ENCODE data around the gene REC8.

The REC8 gene

DNA sequence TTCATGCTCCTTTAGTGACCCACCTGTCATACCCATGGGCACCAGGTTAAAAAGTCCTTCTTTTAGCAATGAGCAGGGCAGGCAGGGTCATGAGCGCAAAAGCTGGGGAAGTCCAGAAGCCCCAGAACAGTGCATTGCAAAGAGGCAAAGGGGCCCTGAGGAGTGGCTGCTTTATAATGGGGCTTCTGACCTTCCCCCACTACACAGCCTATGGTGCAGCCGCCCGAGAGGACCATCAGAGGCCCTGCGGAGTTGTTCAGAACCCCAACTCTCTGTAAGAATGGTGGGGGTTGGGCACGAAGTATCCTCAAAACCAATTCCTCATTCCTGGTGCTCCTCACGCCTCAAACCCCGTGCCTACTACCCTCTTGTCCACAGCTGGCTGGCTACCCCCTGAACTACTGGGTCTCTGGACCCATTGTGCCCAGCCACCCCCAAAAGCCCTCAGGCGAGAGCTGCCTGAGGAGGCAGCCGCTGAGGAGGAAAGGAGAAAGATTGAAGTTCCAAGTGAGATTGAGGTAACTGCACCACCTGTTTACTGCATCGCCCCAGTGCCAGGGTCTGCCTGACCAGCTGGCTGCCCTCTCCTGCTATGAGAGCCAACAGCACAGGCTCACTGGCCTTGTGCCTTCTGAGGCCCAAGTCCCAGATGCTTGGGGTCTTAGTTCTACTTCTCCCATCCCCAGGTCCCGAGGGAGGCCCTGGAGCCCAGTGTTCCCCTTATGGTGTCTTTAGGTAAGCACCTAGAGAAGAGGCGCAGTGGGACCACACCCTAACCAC lies 6.7 kb downstream of the REC8 start:
- no peak for DNase-seq
- no peak for TF ChIP-seq GATA1 (IDR thresholded peaks at IDR 0.05; ENCODE audit: low read depth, low read length)
- no peak for TF ChIP-seq POLR2A (IDR thresholded peaks at IDR 0.05; ENCODE audit: low read length)

- no peak for DNase-seq
- TF ChIP-seq POLR2A (IDR thresholded peaks at IDR 0.05; ENCODE audit: low read length) (no peak), GATA1 (IDR thresholded peaks at IDR 0.05; ENCODE audit: low read depth, low read length) (no peak)
Measured at GRCh38 chr14:24179294-24179960, 7.5 kb downstream of the REC8 start.

- TF ChIP-seq GATA1 (IDR thresholded peaks at IDR 0.05; ENCODE audit: low read depth, low read length) (no peak), POLR2A (IDR thresholded peaks at IDR 0.05; ENCODE audit: low read length) (no peak)
- DNase-seq = no peak
Measured at GRCh38 chr14:24179961-24180796, 8.3 kb downstream of the REC8 start.

- TF ChIP-seq POLR2A (IDR thresholded peaks at IDR 0.05; ENCODE audit: low read length) (no peak), GATA1 (IDR thresholded peaks at IDR 0.05; ENCODE audit: low read depth, low read length) (no peak)
- no peak for DNase-seq
Measured at GRCh38 chr14:24181371-24182077, 9.6 kb downstream of the REC8 start.

DNA sequence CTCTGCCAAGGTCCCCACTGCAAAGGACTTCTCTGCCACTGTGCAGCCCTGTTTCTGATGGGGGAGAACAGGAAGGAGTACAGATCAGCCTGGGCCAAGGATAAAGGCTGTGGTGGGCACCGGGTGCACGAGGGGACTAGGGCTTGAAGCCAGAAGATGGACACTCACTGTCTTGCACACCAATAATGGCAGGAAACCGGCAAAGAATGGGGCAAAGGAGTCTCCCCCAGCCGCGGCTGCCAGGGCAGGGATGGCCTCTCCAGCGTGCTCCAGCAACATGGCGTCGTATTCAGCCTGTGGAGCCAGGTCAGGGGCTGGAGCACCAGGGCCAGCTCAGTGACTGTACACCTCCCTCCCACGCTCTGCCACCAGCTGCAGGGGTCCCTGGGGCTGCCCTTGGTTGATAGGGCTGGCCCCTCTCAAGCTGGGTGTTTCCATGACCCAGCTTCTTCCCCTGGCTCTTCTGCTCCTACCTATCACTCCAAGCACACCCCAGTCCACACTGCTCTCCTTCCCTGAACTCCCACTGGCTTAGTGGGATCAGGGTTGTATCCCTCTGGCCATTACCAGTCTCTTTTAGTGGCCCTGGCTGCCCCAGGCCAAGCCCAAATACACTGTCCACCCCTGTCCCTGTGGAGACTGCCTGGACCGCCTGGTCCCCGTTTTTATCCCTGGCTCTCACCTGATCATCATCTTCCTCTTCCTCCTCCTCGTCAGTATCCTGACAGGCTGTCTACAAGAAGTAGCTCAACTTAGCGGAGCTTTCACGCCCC lies 10.4 kb downstream of the REC8 start:
- no peak for TF ChIP-seq POLR2A (IDR thresholded peaks at IDR 0.05; ENCODE audit: low read length)
- TF ChIP-seq GATA1 (IDR thresholded peaks at IDR 0.05; ENCODE audit: low read depth, low read length) = no peak
- no peak for DNase-seq

GRCh38 chr14:24183014-24183481 lies 11.2 kb downstream of the REC8 start:
- no peak for TF ChIP-seq POLR2A (IDR thresholded peaks at IDR 0.05; ENCODE audit: low read length)
- TF ChIP-seq GATA1 (IDR thresholded peaks at IDR 0.05; ENCODE audit: low read depth, low read length) = no peak
- no peak for DNase-seq

DNA sequence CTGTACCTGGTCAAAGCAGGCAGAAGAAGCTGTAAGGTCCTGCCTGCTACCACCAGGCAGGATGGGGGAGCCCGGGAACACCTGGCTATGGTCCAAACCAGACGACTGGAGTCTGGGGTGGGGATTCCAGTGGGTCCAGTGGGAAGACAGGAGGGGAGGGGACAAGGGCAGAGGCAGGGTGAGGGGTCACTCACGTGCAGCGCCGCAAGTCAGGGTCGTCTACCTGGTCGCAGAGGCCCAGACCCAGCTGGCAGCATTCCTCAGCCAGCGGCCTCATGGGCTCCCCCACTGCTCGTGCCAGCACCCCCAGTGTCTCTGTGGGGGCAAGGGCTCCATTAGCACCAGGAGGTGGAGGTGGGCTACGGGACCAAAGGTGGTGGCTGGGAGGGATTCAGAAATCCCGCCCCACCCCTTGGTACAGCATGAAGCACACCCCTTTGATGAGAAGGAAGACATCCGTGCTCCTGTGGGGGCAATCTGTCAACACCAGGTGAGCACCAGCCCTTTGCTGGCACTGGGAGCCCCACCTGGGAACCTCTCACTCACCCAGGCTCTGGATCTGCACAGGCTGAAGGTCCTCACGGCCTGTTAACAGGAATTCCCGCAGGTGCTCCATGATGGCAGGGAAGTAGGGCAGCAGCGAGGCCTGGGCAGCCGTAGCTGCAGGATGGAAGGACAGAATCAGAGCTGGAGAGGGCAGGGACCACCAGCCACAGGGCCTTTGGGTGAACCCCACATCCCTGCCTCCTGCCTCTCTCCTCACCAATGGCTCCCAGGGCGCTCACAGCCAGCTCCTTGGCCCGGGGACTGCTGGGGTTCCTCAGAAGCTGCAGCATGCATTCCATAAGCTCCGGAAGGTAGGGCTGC lies 12.5 kb downstream of the REC8 start:
- no peak for TF ChIP-seq GATA1 (IDR thresholded peaks at IDR 0.05; ENCODE audit: low read depth, low read length)
- no peak for TF ChIP-seq POLR2A (IDR thresholded peaks at IDR 0.05; ENCODE audit: low read length)
- no peak for DNase-seq

DNA sequence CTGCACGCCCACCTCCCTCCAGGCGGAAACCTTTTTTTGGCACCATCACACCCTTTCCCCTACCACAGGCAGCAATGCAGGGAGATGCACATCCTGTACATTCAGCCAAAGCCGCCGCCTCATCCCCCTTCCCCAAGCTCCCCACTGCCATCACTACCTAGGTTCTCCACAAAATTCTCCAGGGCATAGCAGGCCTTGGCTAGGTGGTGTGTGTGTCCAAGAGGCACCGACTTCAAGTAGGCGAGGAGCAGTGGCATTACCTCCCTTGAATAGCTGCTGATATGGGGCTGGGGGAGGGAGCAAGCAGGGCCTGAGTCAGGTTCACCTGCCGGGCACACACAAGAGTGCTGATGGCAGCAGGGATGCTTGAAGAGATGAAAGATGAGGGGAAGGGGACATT lies 13.1 kb downstream of the REC8 start:
- DNase-seq = no peak
- TF ChIP-seq POLR2A (IDR thresholded peaks at IDR 0.05; ENCODE audit: low read length) = no peak
- no peak for TF ChIP-seq GATA1 (IDR thresholded peaks at IDR 0.05; ENCODE audit: low read depth, low read length)

- DNase-seq = no peak
- TF ChIP-seq POLR2A (IDR thresholded peaks at IDR 0.05; ENCODE audit: low read length) (no peak), GATA1 (IDR thresholded peaks at IDR 0.05; ENCODE audit: low read depth, low read length) (no peak)
Measured at GRCh38 chr14:24185741-24186140, 13.9 kb downstream of the REC8 start.

- no peak for DNase-seq
- no peak for TF ChIP-seq POLR2A (IDR thresholded peaks at IDR 0.05; ENCODE audit: low read length)
- no peak for TF ChIP-seq GATA1 (IDR thresholded peaks at IDR 0.05; ENCODE audit: low read depth, low read length)
Measured at GRCh38 chr14:24186831-24187538, 15.1 kb downstream of the REC8 start.

DNA sequence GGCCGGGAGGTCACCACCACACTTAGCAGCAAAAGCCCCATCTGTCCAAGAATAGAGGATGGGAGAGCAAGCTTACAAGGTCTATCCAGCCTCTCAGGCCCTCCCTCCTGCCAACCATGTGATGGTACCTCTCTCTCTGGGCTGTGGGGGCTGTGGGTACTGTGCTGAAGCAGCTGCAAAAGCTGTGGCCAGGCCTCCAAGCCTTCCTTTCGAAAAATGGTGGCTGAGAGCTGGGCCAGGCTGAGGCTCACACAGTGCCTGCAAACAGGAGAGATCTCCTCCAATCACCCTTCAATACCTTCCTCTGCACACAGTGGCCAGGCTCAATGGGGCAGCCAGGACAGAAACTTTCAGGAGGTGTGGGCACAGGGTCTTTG lies 15.6 kb downstream of the REC8 start:
- DNase-seq = no peak
- no peak for TF ChIP-seq GATA1 (IDR thresholded peaks at IDR 0.05; ENCODE audit: low read depth, low read length)
- no peak for TF ChIP-seq POLR2A (IDR thresholded peaks at IDR 0.05; ENCODE audit: low read length)

All from erythroblast (primary cell).